A673 (cell line): ENCODE measurements around the gene KANSL3. TPM values are rescaled to one million over a fixed set of nuclear protein-coding genes. Genes with fewer than 3 reads are reported as not detected.

Experiments
- BruUV-seq: library from RNA; stranded (reverse); fragments of 400-500 nt; replicated peaks from 2 replicates; lab custom pipeline; 2021; lab: Mats Ljungman, UMichigan
- CTCF ChIA-PET: fragments of 300-600 bp; sonication (Branson Sonifier 250); formaldehyde crosslinking; loops from one replicate; lab custom pipeline; 2022; ENCODE audit warnings: antibody characterized with exemption; lab: Charles Lee
- POLR2A ChIA-PET: fragments of 300-600 bp; sonication (Branson Sonifier 250); formaldehyde crosslinking; loops from one replicate; lab custom pipeline; 2022; ENCODE audit warnings: antibody characterized with exemption; ENCODE audit not compliant: low non-redundant PET; lab: Charles Lee
- DNase-seq: peaks from one replicate; pipeline ENCODE4 v3.0.0-alpha.2; 2015; ENCODE audit warnings: low spot score
- H3K27ac ChIP-seq: fragments of 200-600 bp; sonication (generic); 2 replicates; pipeline ENCODE4 v1.5.1; 2016; ENCODE audit warnings: mixed run types, low read depth, mild to moderate bottlenecking, mixed read lengths, antibody characterized with exemption, low read length; ENCODE audit not compliant: poor library complexity, severe bottlenecking
- H3K27me3 ChIP-seq: fragments of 200-600 bp; sonication (generic); replicated peaks from 2 replicates; pipeline ENCODE4 v1.6.1; 2017; ENCODE audit warnings: mixed run types, low read depth, mild to moderate bottlenecking, mixed read lengths, antibody characterized with exemption, low read length; ENCODE audit not compliant: insufficient read depth, poor library complexity
- H3K36me3 ChIP-seq: fragments of 200-600 bp; sonication (generic); 2 replicates; pipeline ENCODE4 v1.6.1; 2016; ENCODE audit warnings: mixed run types, mild to moderate bottlenecking, mixed read lengths, antibody characterized with exemption, low read length; ENCODE audit not compliant: insufficient read depth, poor library complexity, severe bottlenecking
- H3K4me1 ChIP-seq: fragments of 200-600 bp; sonication (generic); 2 replicates; pipeline ENCODE4 v1.6.1; 2017; ENCODE audit warnings: mixed run types, mild to moderate bottlenecking, mixed read lengths, antibody characterized with exemption, low read length; ENCODE audit not compliant: insufficient read depth, poor library complexity, severe bottlenecking
- H3K4me3 ChIP-seq: fragments of 200-600 bp; sonication (generic); 2 replicates; pipeline ENCODE4 v1.5.1; 2016; ENCODE audit warnings: low read depth, mixed run types, mild to moderate bottlenecking, mixed read lengths, low read length; ENCODE audit not compliant: poor library complexity, severe bottlenecking
- H3K9me3 ChIP-seq: fragments of 200-600 bp; sonication (generic); 2 replicates; pipeline ENCODE4 v1.6.1; 2016; ENCODE audit warnings: mixed run types, low read depth, mild to moderate bottlenecking, mixed read lengths, antibody characterized with exemption, low read length; ENCODE audit not compliant: poor library complexity, severe bottlenecking
- CTCF ChIP-seq: fragments of 300-800, 200-600 bp; sonication (generic); conservative IDR thresholded peaks from 2 replicates; pipeline ENCODE4 v1.5.1; 2017; ENCODE audit warnings: low read depth, mild to moderate bottlenecking, antibody characterized with exemption, low read length, moderate library complexity, mixed read lengths
- EZH2 ChIP-seq: fragments of 200-600 bp; sonication (generic); IDR thresholded peaks from 2 replicates; pipeline ENCODE4 v1.6.1; 2017; ENCODE audit warnings: borderline replicate concordance, low read depth, mild to moderate bottlenecking, mixed read lengths, antibody characterized with exemption, low read length; ENCODE audit not compliant: poor library complexity, severe bottlenecking
- intact Hi-C: fragments of 100-400 bp; cut with micrococcal nuclease; formaldehyde crosslinking; loops from one replicate; pipeline ENCODE4 v1.10.0; 2022; ENCODE audit not compliant: unreplicated experiment
- total RNA-seq: library from RNA; stranded (reverse); gene quantifications from 2 replicates; pipeline ENCODE4 v1.2.3, GENCODE V29; 2021

Gene KANSL3
- total RNA-seq, 1 experiment from 2014 or later = 71.8 TPM

DNA sequence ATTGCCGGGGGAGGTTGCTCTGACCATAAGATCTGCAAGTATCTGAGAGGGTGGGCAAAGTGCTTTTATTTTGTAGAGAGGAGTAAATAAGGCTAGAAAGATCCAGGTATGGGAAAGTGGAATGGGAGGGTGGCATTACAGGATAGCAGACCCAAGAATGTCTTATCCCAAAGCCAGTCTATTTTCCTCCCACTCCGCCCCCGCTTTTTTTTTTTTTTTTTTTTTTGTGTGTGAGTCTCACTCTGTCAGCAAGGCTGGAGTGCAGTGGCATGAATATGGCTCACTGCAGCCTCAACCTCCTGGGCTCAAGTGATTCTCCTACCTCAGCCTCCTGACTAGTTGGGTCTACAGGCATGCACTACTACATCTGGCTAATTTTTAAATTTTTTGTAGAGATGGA, 70.0 kb downstream of the KANSL3 start:
- no peaks in the 10 kb centered on the region for H3K36me3 ChIP-seq
- intact Hi-C loops = no loop called here
- TF ChIP-seq CTCF (no peak), EZH2 (no peak)
- DNase-seq = no peak
- no peaks in the 10 kb centered on the region for H3K4me1 ChIP-seq
- H3K27ac ChIP-seq = no peak overlapping the region
- no peaks in the 10 kb centered on the region for H3K27me3 ChIP-seq
- POLR2A ChIA-PET = no interaction called here
- no TSS peak for BruUV-seq
- CTCF ChIA-PET = no interaction called here
- no peaks in the 10 kb centered on the region for H3K9me3 ChIP-seq
- no peak overlapping the region for H3K4me3 ChIP-seq

GRCh38 chr2:96565111-96565510, 73.0 kb downstream of the KANSL3 start:
- no peak overlapping the region for H3K4me3 ChIP-seq
- POLR2A ChIA-PET = no interaction called here
- no peak for DNase-seq
- intact Hi-C loops = no loop called here
- H3K27ac ChIP-seq = no peak overlapping the region
- H3K36me3 ChIP-seq = no peaks in the 10 kb centered on the region
- no peaks in the 10 kb centered on the region for H3K9me3 ChIP-seq
- TF ChIP-seq CTCF (no peak), EZH2 (no peak)
- CTCF ChIA-PET = no interaction called here
- BruUV-seq = no TSS peak
- H3K4me1 ChIP-seq = no peaks in the 10 kb centered on the region
- no peaks in the 10 kb centered on the region for H3K27me3 ChIP-seq

DNA sequence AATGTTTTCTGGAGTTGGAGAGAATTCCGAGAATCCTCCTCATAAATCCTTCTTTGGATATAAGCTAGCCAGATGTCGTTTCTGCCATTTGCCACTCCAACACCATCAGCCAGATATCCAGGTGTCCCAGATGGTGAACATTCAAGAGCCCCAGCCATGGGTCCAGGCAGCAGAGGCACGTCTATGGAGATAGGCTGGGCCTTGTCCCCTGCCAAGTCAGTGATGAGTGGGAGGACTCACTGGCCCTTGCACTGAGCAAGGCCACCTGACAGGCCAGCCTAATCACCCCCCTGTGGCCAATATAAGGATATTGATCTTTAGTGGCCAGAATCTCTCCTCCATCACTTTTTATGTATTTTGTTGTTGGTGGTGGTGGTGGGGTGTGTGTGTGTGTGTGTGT, 73.5 kb downstream of the KANSL3 start:
- Histone ChIP-seq H3K36me3 (no peaks in the 10 kb centered on the region), H3K27me3 (no peaks in the 10 kb centered on the region), H3K4me1 (no peaks in the 10 kb centered on the region), H3K27ac (no peak overlapping the region), H3K9me3 (no peaks in the 10 kb centered on the region), H3K4me3 (no peak overlapping the region)
- CTCF ChIA-PET = no interaction called here
- no peak for DNase-seq
- POLR2A ChIA-PET = no interaction called here
- intact Hi-C loops = no loop called here
- no TSS peak for BruUV-seq
- TF ChIP-seq CTCF (no peak), EZH2 (no peak)
